ENCODE measurements around the gene GATA2.

The GATA2 gene

DNA sequence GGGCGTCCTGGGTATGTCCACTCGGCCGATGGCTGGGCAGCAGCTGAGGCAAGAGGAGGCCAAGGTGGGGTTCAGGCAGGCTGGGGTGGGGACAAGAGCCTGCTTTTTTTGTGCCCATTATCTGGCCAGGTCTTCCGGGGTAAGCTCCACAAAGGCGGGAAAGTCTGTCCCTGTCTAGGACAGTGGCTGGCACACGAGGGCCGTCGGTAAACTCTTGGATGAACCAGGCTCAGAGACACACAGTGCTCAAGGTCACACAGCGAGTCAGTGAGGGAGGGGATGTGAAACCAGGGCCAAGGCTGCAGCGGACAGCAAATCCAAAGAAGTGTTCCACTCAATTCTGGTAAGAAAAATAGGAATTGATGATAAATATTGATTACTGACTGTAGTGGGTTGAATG, 29.2 kb downstream of the GATA2 start:
- no peak overlapping the region for H3K4me3 ChIP-seq (ENCODE audit: low read length in 2 of 2)
- peak overlapping the region; percentile 24 for H2BK12ac ChIP-seq (ENCODE audit: low read length)
- no peak overlapping the region for H2AFZ ChIP-seq (ENCODE audit: low read length)
- no peak overlapping the region for H4K91ac ChIP-seq (ENCODE audit: low read depth, low read length, poor library complexity)
- peak overlapping the region; percentile 51 for H2BK15ac ChIP-seq (ENCODE audit: low read length)
- no peak overlapping the region for H3K14ac ChIP-seq (ENCODE audit: low read length)
- no peak overlapping the region for H3K27ac ChIP-seq (replicated peaks; ENCODE audit: low read length)
- H3K18ac ChIP-seq (ENCODE audit: low read length) = peak overlapping the region; percentile 54
- peaks cover 0 to 2% of the 10 kb centered on the region in 2 donors for H3K9me3 ChIP-seq (replicated peaks in 1 of 2; ENCODE audit: control insufficient read depth in 2 of 2, insufficient read depth in 1 of 2, low read depth in 1 of 2, low read length in 2 of 2)
- H2AK5ac ChIP-seq (ENCODE audit: low read depth, low read length) = peak overlapping the region; percentile 36
- peaks cover 0 to 81% (median 2%) of the 10 kb centered on the region in 3 experiments for H3K27me3 ChIP-seq (ENCODE audit: control insufficient read depth in 3 of 3, insufficient read depth in 3 of 3, low read depth in 1 of 3, low read length in 3 of 3)
- no peak overlapping the region for H4K8ac ChIP-seq (ENCODE audit: low read depth, low read length)
- H3K9ac ChIP-seq (ENCODE audit: low read depth, low read length, poor library complexity) = no peak overlapping the region
- no peak overlapping the region for H3K4me2 ChIP-seq (ENCODE audit: insufficient read depth, low read length, poor library complexity, severe bottlenecking)
- H3K4me1 ChIP-seq (ENCODE audit: control insufficient read depth in 2 of 2, insufficient read depth in 1 of 2, low read depth in 1 of 2, low read length in 2 of 2) = peaks cover 0 to 2% of the 10 kb centered on the region in 2 donors
- H3K79me1 ChIP-seq (ENCODE audit: low read depth, low read length) = no peaks in the 10 kb centered on the region
- WGBS, 2 donors (ENCODE audit: extremely low coverage in 2 of 2, insufficient read length in 2 of 2, insufficient replicate concordance in 1 of 2) = no CpG with 5 or more reads among the region's 10 CpGs
- H2BK5ac ChIP-seq (ENCODE audit: low read length) = no peak overlapping the region
- DNase-seq (ENCODE audit: low spot score) = no peak
- H3K4ac ChIP-seq (ENCODE audit: low read length) = no peak overlapping the region
- no peaks in the 10 kb centered on the region for H3K36me3 ChIP-seq (replicated peaks in 1 of 2; ENCODE audit: control insufficient read depth in 2 of 2, insufficient read depth in 2 of 2, low read length in 2 of 2)
- H3K23ac ChIP-seq (ENCODE audit: low read depth, low read length, poor library complexity) = peak overlapping the region; percentile 25
- peak overlapping the region; percentile 12 for H2BK120ac ChIP-seq (ENCODE audit: low read depth, low read length)

DNA sequence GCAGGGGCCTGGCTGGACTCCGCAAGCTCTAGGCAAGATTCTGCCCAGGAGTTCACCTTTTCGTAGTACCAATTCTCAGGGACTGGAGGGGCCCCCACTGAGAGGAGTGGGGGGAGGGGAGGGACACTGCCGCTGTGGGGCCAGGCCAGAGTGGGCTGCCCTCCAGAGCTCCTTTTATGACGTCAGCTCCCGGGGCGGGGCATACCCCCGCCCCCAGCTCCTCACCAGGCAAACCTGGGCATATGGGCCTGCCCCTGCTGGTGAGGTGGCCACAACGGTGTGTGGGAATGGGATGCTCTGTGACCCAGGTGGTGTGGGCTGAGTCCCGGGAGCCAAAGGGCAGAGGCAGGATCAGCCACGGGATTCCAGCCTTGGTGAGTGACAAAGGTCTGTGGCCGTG, 29.6 kb downstream of the GATA2 start:
- Histone ChIP-seq H3K36me3 (replicated peaks in 1 of 2; ENCODE audit: control insufficient read depth in 2 of 2, insufficient read depth in 2 of 2, low read length in 2 of 2) (no peaks in the 10 kb centered on the region), H4K8ac (ENCODE audit: low read depth, low read length) (no peak overlapping the region), H3K4me3 (ENCODE audit: low read length in 2 of 2) (no peak overlapping the region), H2AFZ (ENCODE audit: low read length) (no peak overlapping the region), H3K27ac (replicated peaks; ENCODE audit: low read length) (no peak overlapping the region), H3K4me2 (ENCODE audit: insufficient read depth, low read length, poor library complexity, severe bottlenecking) (no peak overlapping the region), H3K14ac (ENCODE audit: low read length) (no peak overlapping the region), H2BK120ac (ENCODE audit: low read depth, low read length) (peak overlapping the region; percentile 12), H2AK5ac (ENCODE audit: low read depth, low read length) (peak overlapping the region; percentile 36), H3K18ac (ENCODE audit: low read length) (no peak overlapping the region), H3K4me1 (ENCODE audit: control insufficient read depth in 2 of 2, insufficient read depth in 1 of 2, low read depth in 1 of 2, low read length in 2 of 2) (peaks cover 0 to 2% of the 10 kb centered on the region in 2 donors), H3K9me3 (replicated peaks in 1 of 2; ENCODE audit: control insufficient read depth in 2 of 2, insufficient read depth in 1 of 2, low read depth in 1 of 2, low read length in 2 of 2) (peaks cover 0 to 2% of the 10 kb centered on the region in 2 donors), H3K79me1 (ENCODE audit: low read depth, low read length) (no peaks in the 10 kb centered on the region), H2BK12ac (ENCODE audit: low read length) (peak overlapping the region; percentile 24), H3K9ac (ENCODE audit: low read depth, low read length, poor library complexity) (no peak overlapping the region), H3K23ac (ENCODE audit: low read depth, low read length, poor library complexity) (peak overlapping the region; percentile 25), H2BK15ac (ENCODE audit: low read length) (peak overlapping the region; percentile 51), H4K91ac (ENCODE audit: low read depth, low read length, poor library complexity) (no peak overlapping the region), H3K27me3 (ENCODE audit: control insufficient read depth in 3 of 3, insufficient read depth in 3 of 3, low read depth in 1 of 3, low read length in 3 of 3) (peaks cover 0 to 82% (median 2%) of the 10 kb centered on the region in 3 experiments), H2BK5ac (ENCODE audit: low read length) (peak overlapping the region; percentile 46), H3K4ac (ENCODE audit: low read length) (no peak overlapping the region)
- no peak for DNase-seq (ENCODE audit: low spot score)
- no CpG with 5 or more reads among the region's 11 CpGs for WGBS, 2 donors (ENCODE audit: extremely low coverage in 2 of 2, insufficient read length in 2 of 2, insufficient replicate concordance in 1 of 2)

DNA sequence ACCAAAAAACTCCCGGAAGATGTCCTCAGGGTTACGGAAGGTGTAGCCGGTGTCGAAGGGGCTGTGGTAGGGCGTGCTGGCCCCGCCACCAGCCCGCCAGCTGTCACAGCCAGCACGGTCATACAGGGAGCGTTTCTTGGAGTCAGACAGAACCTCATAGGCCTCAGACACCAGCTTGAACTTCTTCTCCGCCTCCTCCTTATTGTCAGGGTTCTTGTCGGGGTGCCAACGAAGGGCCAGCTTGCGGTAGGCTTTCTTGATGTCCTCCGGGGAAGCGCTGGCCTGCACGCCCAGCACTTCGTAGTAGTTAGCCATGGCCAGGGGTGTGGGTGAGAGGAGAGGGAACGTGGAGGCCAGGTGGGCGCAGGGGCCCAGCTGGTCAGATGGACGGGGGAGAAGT, 30.1 kb downstream of the GATA2 start:
- Histone ChIP-seq H3K4me1 (ENCODE audit: control insufficient read depth in 2 of 2, insufficient read depth in 1 of 2, low read depth in 1 of 2, low read length in 2 of 2) (peaks cover 0 to 2% of the 10 kb centered on the region in 2 donors), H4K91ac (ENCODE audit: low read depth, low read length, poor library complexity) (no peak overlapping the region), H3K23ac (ENCODE audit: low read depth, low read length, poor library complexity) (no peak overlapping the region), H2BK120ac (ENCODE audit: low read depth, low read length) (peak overlapping the region; percentile 20), H4K8ac (ENCODE audit: low read depth, low read length) (no peak overlapping the region), H3K27ac (replicated peaks; ENCODE audit: low read length) (no peak overlapping the region), H2BK12ac (ENCODE audit: low read length) (no peak overlapping the region), H2AK5ac (ENCODE audit: low read depth, low read length) (peak overlapping the region; percentile 45), H3K18ac (ENCODE audit: low read length) (no peak overlapping the region), H2BK15ac (ENCODE audit: low read length) (peak overlapping the region; percentile 51), H3K4ac (ENCODE audit: low read length) (no peak overlapping the region), H3K4me2 (ENCODE audit: insufficient read depth, low read length, poor library complexity, severe bottlenecking) (no peak overlapping the region), H3K4me3 (ENCODE audit: low read length in 2 of 2) (no peak overlapping the region), H3K9ac (ENCODE audit: low read depth, low read length, poor library complexity) (no peak overlapping the region), H3K36me3 (replicated peaks in 1 of 2; ENCODE audit: control insufficient read depth in 2 of 2, insufficient read depth in 2 of 2, low read length in 2 of 2) (no peaks in the 10 kb centered on the region), H2BK5ac (ENCODE audit: low read length) (peak overlapping the region; percentile 46), H3K14ac (ENCODE audit: low read length) (no peak overlapping the region), H2AFZ (ENCODE audit: low read length) (no peak overlapping the region), H3K27me3 (ENCODE audit: control insufficient read depth in 3 of 3, insufficient read depth in 3 of 3, low read depth in 1 of 3, low read length in 3 of 3) (peaks cover 0 to 82% (median 2%) of the 10 kb centered on the region in 3 experiments), H3K79me1 (ENCODE audit: low read depth, low read length) (no peaks in the 10 kb centered on the region), H3K9me3 (replicated peaks in 1 of 2; ENCODE audit: control insufficient read depth in 2 of 2, insufficient read depth in 1 of 2, low read depth in 1 of 2, low read length in 2 of 2) (peaks cover 0 to 2% of the 10 kb centered on the region in 2 donors)
- WGBS, 2 donors (ENCODE audit: extremely low coverage in 2 of 2, insufficient read length in 2 of 2, insufficient replicate concordance in 1 of 2) = no CpG with 5 or more reads among the region's 20 CpGs
- DNase-seq (ENCODE audit: low spot score) = no peak

DNA sequence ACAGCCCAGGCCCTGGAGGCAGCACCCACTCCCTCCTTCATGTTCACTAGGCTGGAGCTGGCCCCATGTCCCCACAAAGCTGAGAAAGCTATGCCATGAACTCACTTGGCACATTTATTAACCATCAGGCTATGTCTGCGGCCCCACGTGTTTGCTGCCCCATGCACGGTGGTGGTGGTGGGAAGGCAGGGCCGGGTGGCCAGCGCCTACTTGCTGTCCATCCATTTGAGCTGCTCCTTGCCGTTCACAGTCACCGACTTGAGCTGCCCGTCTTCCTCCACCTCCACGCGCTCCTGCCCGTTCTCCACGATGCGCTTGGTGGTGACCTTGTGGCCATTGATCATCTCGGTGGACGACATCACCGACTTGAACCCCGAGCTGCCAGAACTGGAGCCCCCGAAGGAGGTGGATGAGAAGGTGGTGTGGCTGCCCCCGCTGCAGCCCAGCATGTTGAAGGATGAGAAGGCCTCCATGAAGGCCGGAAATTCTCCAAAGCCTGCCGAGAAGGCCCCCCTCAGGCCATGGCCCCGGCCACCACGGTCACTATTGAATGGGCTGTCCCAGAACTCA, 30.6 kb downstream of the GATA2 start:
- Histone ChIP-seq H3K79me1 (ENCODE audit: low read depth, low read length) (no peaks in the 10 kb centered on the region), H3K36me3 (replicated peaks in 1 of 2; ENCODE audit: control insufficient read depth in 2 of 2, insufficient read depth in 2 of 2, low read length in 2 of 2) (no peaks in the 10 kb centered on the region), H2BK12ac (ENCODE audit: low read length) (no peak overlapping the region), H2AFZ (ENCODE audit: low read length) (no peak overlapping the region), H3K18ac (ENCODE audit: low read length) (peak overlapping the region; percentile 71), H3K14ac (ENCODE audit: low read length) (no peak overlapping the region), H4K91ac (ENCODE audit: low read depth, low read length, poor library complexity) (no peak overlapping the region), H2BK15ac (ENCODE audit: low read length) (peak overlapping the region; percentile 10), H3K4me1 (ENCODE audit: control insufficient read depth in 2 of 2, insufficient read depth in 1 of 2, low read depth in 1 of 2, low read length in 2 of 2) (peaks cover 0 to 2% of the 10 kb centered on the region in 2 donors), H3K27me3 (ENCODE audit: control insufficient read depth in 3 of 3, insufficient read depth in 3 of 3, low read depth in 1 of 3, low read length in 3 of 3) (peaks cover 0 to 81% (median 2%) of the 10 kb centered on the region in 3 experiments), H2AK5ac (ENCODE audit: low read depth, low read length) (peak overlapping the region; percentile 45), H3K23ac (ENCODE audit: low read depth, low read length, poor library complexity) (no peak overlapping the region), H3K4me3 (ENCODE audit: low read length in 2 of 2) (no peak overlapping the region), H3K9ac (ENCODE audit: low read depth, low read length, poor library complexity) (no peak overlapping the region), H3K4me2 (ENCODE audit: insufficient read depth, low read length, poor library complexity, severe bottlenecking) (no peak overlapping the region), H3K27ac (replicated peaks; ENCODE audit: low read length) (no peak overlapping the region), H2BK5ac (ENCODE audit: low read length) (peak overlapping the region; percentile 46), H3K4ac (ENCODE audit: low read length) (no peak overlapping the region), H4K8ac (ENCODE audit: low read depth, low read length) (no peak overlapping the region), H3K9me3 (replicated peaks in 1 of 2; ENCODE audit: control insufficient read depth in 2 of 2, insufficient read depth in 1 of 2, low read depth in 1 of 2, low read length in 2 of 2) (peaks cover 0 to 2% of the 10 kb centered on the region in 2 donors), H2BK120ac (ENCODE audit: low read depth, low read length) (peak overlapping the region; percentile 29)
- no CpG with 5 or more reads among the region's 23 CpGs for WGBS, 2 donors (ENCODE audit: extremely low coverage in 2 of 2, insufficient read length in 2 of 2, insufficient replicate concordance in 1 of 2)
- DNase-seq (ENCODE audit: low spot score) = no peak
